GM21423 (cell line): ENCODE results near the gene CFL2.
"Not testable (repeated sequence)": the region's sequence is repeated elsewhere in the genome, so short reads cannot be mapped to it uniquely, and the experiment has no call there.

Experiments used
- ATAC-seq: cut with Tn5 transposase; IDR thresholded peaks from one replicate; pipeline ENCODE4 v1.9.1; 2021; ENCODE audit warnings: mild to moderate bottlenecking, moderate library complexity; ENCODE audit not compliant: unreplicated experiment

Gene CFL2

DNA sequence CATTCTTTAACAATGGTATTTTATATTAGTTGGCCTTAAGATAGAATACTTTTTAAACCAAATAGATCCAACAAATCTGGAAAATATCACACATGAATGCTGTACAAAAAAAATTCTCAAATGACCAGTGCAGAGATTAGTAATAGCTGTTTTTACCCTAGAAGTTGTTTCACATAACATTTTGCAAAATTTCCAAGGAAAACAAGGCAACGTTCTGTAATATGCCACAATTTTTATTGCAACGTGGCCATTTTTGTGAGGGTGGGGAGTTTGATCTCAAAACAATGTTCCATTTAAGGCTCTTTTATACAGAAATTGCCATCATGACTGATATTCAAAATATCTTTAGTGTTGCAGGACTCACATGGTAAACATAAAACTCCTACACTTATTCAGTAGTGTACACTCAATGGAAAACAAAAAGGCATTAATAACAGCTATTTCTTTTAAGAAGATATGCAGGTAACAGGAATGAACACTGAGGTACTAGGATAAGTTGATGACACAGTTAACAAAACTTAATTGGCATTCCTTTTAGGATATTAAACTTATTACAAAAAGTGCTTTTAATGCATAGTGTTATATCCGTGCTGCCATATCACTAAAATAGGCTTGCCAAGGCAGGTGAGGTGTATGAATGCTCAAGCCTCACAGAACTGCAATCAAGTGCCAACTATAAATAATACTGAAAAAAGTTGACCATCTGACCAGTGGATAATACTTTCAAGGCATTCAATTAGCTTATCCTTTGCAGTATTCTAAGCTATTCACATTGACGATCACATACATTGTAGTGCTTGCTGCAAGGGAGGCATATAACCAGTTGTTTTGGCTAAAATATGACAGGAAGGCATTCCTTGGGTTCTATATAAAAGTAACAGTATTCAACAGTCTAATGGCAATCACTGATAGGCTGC is 2.3 kb downstream of the CFL2 start:
- no peak for ATAC-seq

DNA sequence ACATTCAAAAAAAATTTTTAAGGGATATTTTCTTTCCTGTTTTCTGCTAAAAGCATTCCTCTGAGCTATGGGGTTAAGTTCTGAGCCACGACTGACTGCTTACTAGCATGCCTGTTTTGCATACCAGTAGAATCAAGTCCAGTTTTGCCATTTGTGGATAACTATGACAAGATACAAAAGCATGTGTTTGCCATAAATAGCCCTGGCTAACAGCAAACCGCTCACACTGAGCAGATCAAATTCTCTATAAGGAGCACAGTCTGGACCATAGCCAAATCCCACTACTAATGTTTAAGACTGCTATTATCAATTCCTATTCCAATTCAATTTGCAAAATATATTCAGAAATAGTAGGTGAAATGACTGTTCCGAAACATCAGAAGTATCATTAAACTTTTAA is 3.2 kb downstream of the CFL2 start:
- no peak for ATAC-seq

GRCh38 chr14:34710744-34711143 is 3.6 kb downstream of the CFL2 start:
- no peak for ATAC-seq

DNA sequence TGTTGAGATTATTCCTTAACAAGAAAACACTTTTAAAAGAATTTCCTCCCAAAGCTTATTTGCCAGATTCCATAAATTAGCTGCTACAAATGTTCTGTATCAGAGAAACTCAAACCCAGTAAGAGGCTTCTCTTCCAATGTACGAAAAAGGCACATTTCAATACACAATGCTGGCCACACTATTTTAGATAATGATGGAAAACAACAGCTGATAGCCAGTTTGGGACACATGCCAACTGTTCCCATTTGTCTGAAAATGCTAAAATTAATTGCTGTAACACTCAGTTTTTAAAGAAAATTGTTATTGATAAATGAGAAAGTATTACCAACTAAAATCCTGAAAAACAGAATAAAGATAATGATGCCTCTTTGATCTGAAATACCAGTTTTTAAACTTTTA is 4.4 kb downstream of the CFL2 start:
- ATAC-seq, result no peak

GRCh38 chr14:34707722-34708121 is 6.7 kb downstream of the CFL2 start:
- no peak for ATAC-seq

DNA sequence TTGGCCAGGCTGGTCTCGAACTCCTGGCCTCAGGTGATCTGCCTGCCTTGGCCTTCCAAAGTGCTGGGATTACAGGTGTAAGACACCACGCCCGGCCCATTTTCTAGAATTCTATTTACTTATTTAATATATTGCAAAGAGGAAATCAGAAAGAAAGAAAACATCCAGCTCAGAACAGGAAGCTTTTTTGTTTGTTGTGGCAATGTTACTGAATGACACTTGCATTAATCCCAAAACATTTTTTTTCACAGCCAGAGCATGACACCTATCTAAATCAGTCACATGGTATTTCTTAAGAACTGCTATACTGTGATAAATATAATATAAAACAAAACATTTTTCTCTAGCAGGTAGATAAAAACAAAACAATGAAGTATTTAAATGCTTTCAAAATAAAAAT is 12.6 kb downstream of the CFL2 start:
- ATAC-seq, result no peak

DNA sequence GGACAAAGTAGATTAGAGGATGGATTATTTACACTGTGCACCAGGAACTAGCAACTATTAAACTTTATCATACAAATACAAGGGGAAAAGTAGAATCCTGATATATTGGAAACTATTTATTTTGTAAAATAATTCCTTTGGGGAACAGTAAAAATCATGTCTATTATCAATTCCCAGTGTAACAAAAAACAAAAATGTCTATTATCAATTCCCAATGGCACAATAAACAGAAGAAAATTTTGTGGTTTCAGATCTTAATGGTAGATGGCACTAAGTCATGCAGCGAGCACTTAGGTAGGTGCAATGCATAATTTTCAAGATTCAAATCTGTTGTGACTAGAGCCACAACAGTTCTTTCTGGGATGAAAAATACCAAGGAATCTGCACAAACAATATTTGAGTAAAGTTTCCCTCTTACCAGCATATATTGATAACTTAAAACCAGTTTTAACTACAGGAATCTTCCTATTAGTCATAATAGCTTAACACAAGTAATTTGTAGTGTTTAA is 13.7 kb downstream of the CFL2 start:
- ATAC-seq, result no peak

- no peak for ATAC-seq
Measured at GRCh38 chr14:34699873-34700621, 14.3 kb downstream of the CFL2 start.

DNA sequence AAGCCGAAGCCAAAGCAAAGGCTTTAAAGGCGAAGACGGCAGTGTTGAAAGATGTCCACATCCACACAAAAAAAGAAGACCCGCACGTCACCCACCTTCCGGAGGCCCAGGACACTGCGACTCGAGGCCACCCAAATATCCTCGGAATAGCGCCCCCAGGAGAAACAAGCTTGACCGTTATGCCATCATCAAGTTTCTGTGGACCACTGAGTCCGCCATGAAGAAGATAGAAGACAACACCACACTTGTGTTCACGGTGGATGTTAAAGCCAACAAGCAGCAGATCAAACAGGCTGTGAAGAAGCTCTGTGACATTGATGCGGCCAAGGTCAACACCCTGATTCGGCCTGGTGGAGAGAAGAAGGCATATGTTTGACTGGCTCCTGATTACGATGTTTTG is 20.2 kb downstream of the CFL2 start:
- not testable (repeated sequence) for ATAC-seq

GRCh38 chr14:34693228-34693939 is 21.0 kb downstream of the CFL2 start:
- ATAC-seq, result no peak

- no peak for ATAC-seq
Measured at GRCh38 chr14:34692898-34693227, 21.5 kb downstream of the CFL2 start.

DNA sequence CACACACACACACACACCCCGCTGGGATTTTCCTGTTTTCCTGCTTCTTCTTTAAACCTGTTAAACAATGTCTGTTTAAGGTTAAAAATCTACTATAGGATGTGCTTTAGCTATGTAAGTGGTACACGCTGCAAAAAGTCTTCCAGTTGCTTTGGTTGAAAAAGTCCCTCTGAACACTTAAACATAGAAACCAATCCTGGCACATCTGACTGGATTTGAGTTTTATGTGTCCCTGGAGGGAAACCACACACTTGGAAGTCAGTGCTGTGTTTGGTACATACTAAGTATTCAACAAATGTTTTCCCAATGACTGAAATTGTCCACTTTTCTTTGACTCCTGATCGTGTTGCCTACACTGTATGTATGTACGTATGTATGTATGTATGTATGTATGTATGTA is 22.0 kb downstream of the CFL2 start:
- ATAC-seq, result no peak

DNA sequence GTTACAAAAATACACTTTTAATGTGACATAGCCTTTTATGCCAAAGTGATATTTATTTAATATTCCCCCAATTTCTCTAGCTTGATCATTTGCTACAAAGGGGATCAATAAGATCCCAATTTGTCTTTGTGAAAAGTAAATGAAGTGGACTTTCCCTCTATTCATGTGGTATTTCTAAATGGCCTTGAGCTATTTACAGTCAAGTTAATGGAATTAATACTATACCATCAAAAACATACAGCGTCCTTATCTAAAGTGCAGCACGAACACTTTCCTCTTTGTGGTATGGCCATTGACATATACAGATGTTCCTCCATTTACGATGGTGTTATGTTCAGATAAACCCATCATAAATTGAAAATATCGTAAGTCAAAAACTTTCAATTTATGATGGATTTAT is 23.2 kb downstream of the CFL2 start:
- no peak for ATAC-seq

DNA sequence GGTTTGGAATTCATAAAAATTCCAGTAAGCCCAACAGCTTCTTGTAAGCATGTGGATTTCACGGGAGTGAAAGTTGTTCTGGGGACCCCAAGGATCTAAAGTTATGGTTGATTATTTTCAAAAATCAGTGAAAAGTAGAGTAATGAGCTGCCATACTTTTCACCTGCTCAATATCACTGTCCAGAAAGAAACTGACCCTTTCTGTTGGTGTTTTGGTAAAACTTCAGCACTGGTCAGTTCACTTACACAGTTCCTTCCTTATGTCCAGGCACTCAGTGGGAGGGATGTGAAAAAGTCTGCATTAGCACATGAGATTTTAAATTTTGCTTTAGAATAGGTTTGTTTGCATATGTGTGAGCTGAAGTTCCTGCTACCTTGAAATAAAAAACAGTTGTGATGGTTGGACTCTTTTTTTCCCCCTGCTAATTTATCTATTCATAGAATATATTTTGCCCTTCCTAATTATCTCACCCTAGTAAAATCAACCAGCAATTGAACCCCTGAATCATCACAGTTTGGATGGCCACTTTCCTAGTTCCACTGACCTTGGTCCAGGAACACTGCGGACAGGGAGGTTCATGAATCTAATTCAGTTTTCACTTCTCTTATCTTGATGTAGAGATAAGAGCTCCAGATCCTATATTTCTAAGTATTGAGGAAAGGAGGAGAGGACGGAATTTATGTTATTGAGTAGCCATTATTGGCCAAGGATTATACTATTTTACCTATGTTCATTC is 25.8 kb downstream of the CFL2 start:
- no peak for ATAC-seq

DNA sequence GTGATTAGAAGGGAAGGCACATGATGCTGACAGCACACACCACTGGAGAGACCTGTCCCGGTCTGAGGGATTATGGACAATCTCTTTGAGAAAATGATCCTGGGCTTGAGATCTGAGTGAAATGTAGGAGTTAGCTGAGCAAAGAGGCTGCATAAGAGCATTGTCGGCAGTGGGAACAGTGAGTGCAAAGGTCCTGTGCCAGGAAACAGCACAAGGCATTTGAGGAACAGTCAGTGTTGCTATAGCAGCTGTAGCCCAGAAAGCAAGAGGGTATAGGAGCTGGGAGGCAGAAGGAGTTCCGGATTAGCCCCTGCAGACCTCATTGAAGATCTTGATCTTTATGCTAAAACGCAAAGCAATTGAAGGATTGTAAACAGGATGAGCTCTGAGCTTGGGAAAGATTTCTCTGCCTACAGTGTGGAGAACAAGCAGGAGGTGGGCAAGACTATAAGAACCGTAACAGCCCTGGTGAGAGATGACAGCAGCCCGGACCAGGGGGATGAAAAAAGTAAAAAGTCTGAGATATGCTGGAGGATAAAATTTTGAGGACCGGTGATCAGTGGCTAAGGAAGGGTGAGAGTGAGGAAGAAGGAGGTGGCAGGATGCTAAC is 28.5 kb downstream of the CFL2 start:
- no peak for ATAC-seq

- no peak for ATAC-seq
Measured at GRCh38 chr14:34684578-34684977, 29.8 kb downstream of the CFL2 start.

DNA sequence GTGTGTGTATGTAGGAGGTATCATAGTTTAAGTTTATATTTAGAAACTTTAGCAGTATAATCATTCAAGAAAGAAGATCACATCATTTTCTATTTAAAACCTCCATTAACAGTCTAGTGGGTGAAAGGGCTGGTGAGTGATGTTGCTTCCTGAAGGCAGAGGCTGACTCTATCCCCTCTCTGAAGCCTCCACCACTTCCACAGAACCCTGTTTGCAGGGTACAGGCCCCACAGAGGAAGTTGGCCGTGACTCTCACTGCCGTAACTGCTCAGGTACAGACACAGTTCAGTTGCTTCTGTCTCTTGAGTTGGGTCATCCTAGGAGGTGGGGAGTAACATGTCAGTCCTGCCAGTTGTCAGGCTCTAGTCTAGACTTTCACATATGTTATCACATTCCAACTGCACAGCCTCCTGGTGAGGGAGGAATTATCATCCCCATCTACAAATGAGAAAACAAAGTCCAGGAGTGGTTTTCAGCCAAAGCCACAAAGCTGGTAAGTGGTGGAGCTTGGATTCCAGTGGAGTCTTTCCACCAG is 31.5 kb downstream of the CFL2 start:
- ATAC-seq, result no peak

GRCh38 chr14:34680806-34681479 is 33.5 kb downstream of the CFL2 start:
- ATAC-seq, result no peak

DNA sequence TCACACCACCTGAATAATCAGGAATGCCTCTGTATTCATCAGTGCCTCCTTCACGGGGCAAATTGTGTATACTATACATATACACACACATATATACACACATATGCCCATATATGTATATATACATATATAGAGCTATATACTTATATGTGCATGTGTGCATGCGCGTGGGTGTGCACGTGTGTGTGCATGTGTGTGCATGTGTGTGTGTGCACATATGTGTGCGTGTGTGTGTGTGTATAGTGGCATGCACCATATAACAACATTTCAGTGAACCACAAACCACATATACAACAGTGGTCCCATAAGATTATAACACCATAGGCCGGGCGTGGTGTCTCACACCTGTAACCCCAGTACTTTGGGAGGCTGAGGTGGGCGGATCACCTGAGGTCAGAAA is 35.7 kb downstream of the CFL2 start:
- ATAC-seq, result no peak

DNA sequence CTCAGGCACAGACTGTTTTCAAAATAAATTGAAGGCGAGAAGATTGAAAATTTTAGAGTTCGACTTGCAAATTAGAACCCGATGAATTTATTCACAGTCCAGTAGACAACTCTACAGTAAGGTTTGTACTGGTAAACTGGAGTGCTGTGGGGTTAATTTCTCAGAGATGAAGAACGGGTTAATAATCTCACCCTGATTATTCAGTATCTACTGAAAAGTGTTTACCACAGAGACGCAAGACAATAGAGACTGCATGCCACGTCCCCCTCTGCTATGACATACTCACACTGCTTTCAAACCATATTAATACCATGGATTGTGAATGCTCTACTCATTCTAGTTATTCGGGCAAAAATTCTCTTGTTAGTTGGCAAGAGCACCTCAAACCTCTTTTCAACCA is 36.1 kb downstream of the CFL2 start:
- ATAC-seq, result no peak
